Eye (tissue), 1 donor: Measurements from ENCODE around the gene CCNT1.
A peak's percentile ranks its signal among the peaks of the same experiment; 100 is the strongest.
"Not testable (repeated sequence)": the region's sequence is repeated elsewhere in the genome, so short reads cannot be mapped to it uniquely, and the experiment has no call there.

Experiments
- DNase-seq: peaks from one replicate; pipeline ENCODE4 v3.0.0-alpha.2; 2015

Gene CCNT1

GRCh38 chr12:48690990-48691389 is 25.5 kb downstream of the CCNT1 start:
- no peak for DNase-seq

GRCh38 chr12:48690436-48690835 is 26.1 kb downstream of the CCNT1 start:
- DNase-seq: no peak

GRCh38 chr12:48688836-48689235 is 27.7 kb downstream of the CCNT1 start:
- no peak for DNase-seq

GRCh38 chr12:48687592-48687991 is 28.9 kb downstream of the CCNT1 start:
- no peak for DNase-seq

- DNase-seq: no peak
Measured at GRCh38 chr12:48686615-48687334, 29.7 kb downstream of the CCNT1 start.

GRCh38 chr12:48686037-48686595 is 30.4 kb downstream of the CCNT1 start:
- no peak for DNase-seq

GRCh38 chr12:48683534-48683933 is 33.0 kb downstream of the CCNT1 start:
- DNase-seq: no peak

- DNase-seq: no peak
Measured at GRCh38 chr12:48682927-48683326, 33.6 kb downstream of the CCNT1 start.

GRCh38 chr12:48682533-48682905 is 34.0 kb downstream of the CCNT1 start:
- not testable (repeated sequence) for DNase-seq

- DNase-seq: peak; percentile 99
Measured at GRCh38 chr12:48681710-48682532, 34.6 kb downstream of the CCNT1 start, which contains the start of gene KANSL2. TSS of gene KANSL2 (minus strand) at chr12:48682238. CDS start at chr12:48681632, 606 bp downstream.

- no peak for DNase-seq
Measured at GRCh38 chr12:48681399-48681709, 35.2 kb downstream of the CCNT1 start.

GRCh38 chr12:48680861-48681260 is 35.6 kb downstream of the CCNT1 start:
- no peak for DNase-seq

GRCh38 chr12:48678551-48679185 is 37.8 kb downstream of the CCNT1 start:
- no peak for DNase-seq

GRCh38 chr12:48671231-48671856 is 45.2 kb downstream of the CCNT1 start:
- DNase-seq: no peak

- DNase-seq: no peak
Measured at GRCh38 chr12:48668996-48669395, 47.5 kb downstream of the CCNT1 start.

- DNase-seq: no peak
Measured at GRCh38 chr12:48659863-48660262, 56.6 kb downstream of the CCNT1 start.

GRCh38 chr12:48651681-48652080 is 64.8 kb downstream of the CCNT1 start:
- no peak for DNase-seq

GRCh38 chr12:48645354-48645753 is 71.2 kb downstream of the CCNT1 start:
- not testable (repeated sequence) for DNase-seq

GRCh38 chr12:48643011-48643410 is 73.5 kb downstream of the CCNT1 start:
- DNase-seq: no peak

- DNase-seq: not testable (repeated sequence)
Measured at GRCh38 chr12:48641752-48642555, 74.6 kb downstream of the CCNT1 start.

- no peak for DNase-seq
Measured at GRCh38 chr12:48640854-48641253, 75.7 kb downstream of the CCNT1 start.

- DNase-seq: no peak
Measured at GRCh38 chr12:48640428-48640827, 76.1 kb downstream of the CCNT1 start.
